HepG2 (cell line): ENCODE data around the gene SMARCA4. TPM values are rescaled to one million over a fixed set of nuclear protein-coding genes. Genes with fewer than 3 reads are reported as not detected.
A peak's percentile ranks its signal among the peaks of the same experiment; 100 is the strongest.
"Not testable (repeated sequence)": the region's sequence is repeated elsewhere in the genome, so short reads cannot be mapped to it uniquely, and the experiment has no call there.

ENCODE experiments used
- ATAC-seq: fragments of 200-7000 bp; cut with Tn5 transposase; 3 replicates; pipeline ENCODE4 v1.9.1; 2020; ENCODE audit warnings: mild to moderate bottlenecking, moderate library complexity
- BruUV-seq: library from RNA; stranded (reverse); fragments of 400-500 nt; replicated peaks from 2 replicates; lab custom pipeline; 2021; lab: Mats Ljungman, UMichigan
- CTCF ChIA-PET: fragments of 300-600 bp; formaldehyde crosslinking; extraction: SDS; loops from one replicate; lab custom pipeline; 2021; ENCODE audit warnings: low total read pairs, inconsistent platforms, low intra/inter-chr PET ratio; lab: Yijun Ruan, JAX
- POLR2A ChIA-PET: fragments of 350-600 bp; sonication (Branson Sonifier 250); formaldehyde crosslinking; loops from one replicate; lab custom pipeline; 2020; ENCODE audit warnings: antibody characterized with exemption, inconsistent platforms; lab: Yijun Ruan, JAX
- DNase-seq: peaks from one replicate; pipeline ENCODE4 v3.0.0-alpha.2; 2015; ENCODE audit warnings: low spot score
- FAIRE-seq: peaks from 3 replicates; lab custom pipeline; 2011; peaks lifted over from hg19 to GRCh38; lab: Jason Lieb, UNC
- H2AFZ ChIP-seq: one replicate; pipeline ENCODE4 v1.6.1; 2011; ENCODE audit warnings: low read length, inconsistent platforms
- H3K27ac ChIP-seq: fragments of 300-600 bp; 3 replicates; pipeline ENCODE4 v1.8.0; 2011; ENCODE audit warnings: mixed run types, mild to moderate bottlenecking, mixed read lengths, low read length, inconsistent platforms; ENCODE audit not compliant: insufficient read depth; ENCODE audit errors: extremely low read length
- H3K27me3 ChIP-seq, 2 experiments: fragments of 200-600 bp in 1 of 2; 2 replicates in 1 of 2; 3 replicates in 1 of 2; pipeline versions ENCODE4 v1.6.0 to v1.8.0; 2011; ENCODE audit warnings: low read length in 2 of 2, mild to moderate bottlenecking in 2 of 2, moderate library complexity in 2 of 2, inconsistent platforms in 1 of 2; ENCODE audit not compliant: insufficient read depth in 2 of 2, control insufficient read depth in 1 of 2
- H3K36me3 ChIP-seq, 2 experiments: fragments of 200-600 bp in 1 of 2; replicated peaks in 1 of 2; 2 replicates in 1 of 2; 3 replicates in 1 of 2; pipeline versions ENCODE4 v1.5.1 to v1.8.0; 2011; ENCODE audit warnings: low read length in 2 of 2, inconsistent platforms in 1 of 2; ENCODE audit not compliant: insufficient read depth in 2 of 2, control insufficient read depth in 1 of 2
- H3K4me1 ChIP-seq: 2 replicates; pipeline ENCODE4 v1.5.1; 2012; ENCODE audit warnings: low read length, inconsistent platforms; ENCODE audit not compliant: insufficient read depth
- H3K4me2 ChIP-seq: 2 replicates; pipeline ENCODE4 v1.6.0; 2011; ENCODE audit warnings: low read depth, low read length, inconsistent platforms
- H3K4me3 ChIP-seq, 3 experiments: fragments of 200-600 bp in 1 of 3; sonication (generic), shearing (Covaris generic) in 1 of 3; replicated peaks in 1 of 3; 2 replicates each; pipeline ENCODE4 v1.5.1; 2011 to 2016; ENCODE audit warnings: low read length in 3 of 3, inconsistent platforms in 2 of 3, low read depth in 2 of 3, mild to moderate bottlenecking in 2 of 3, control low read depth in 1 of 3, mixed read lengths in 1 of 3; ENCODE audit not compliant: insufficient read depth in 1 of 3
- H3K79me2 ChIP-seq: one replicate; pipeline ENCODE4 v1.6.1; 2011; ENCODE audit warnings: low read length, inconsistent platforms; ENCODE audit not compliant: insufficient read depth
- H3K9ac ChIP-seq: 2 replicates; pipeline ENCODE4 v1.6.0; 2011; ENCODE audit warnings: mild to moderate bottlenecking, low read depth, low read length, inconsistent platforms; ENCODE audit not compliant: insufficient read depth
- H3K9me3 ChIP-seq: 2 replicates; pipeline ENCODE4 v1.5.1; 2012; ENCODE audit warnings: mild to moderate bottlenecking, low read length
- H4K20me1 ChIP-seq: 2 replicates; pipeline ENCODE4 v1.6.0; 2011; ENCODE audit warnings: inconsistent platforms, mild to moderate bottlenecking, low read length, moderate library complexity; ENCODE audit not compliant: insufficient read depth
- CEBPG ChIP-seq: IDR thresholded peaks from 2 replicates; pipeline ENCODE4 v1.6.1; 2016
- SAP130 ChIP-seq: IDR thresholded peaks from 2 replicates; pipeline ENCODE4 v1.6.1; 2016; ENCODE audit warnings: low read depth
- ZMYM3 ChIP-seq: sonication (generic); formaldehyde crosslinking; IDR thresholded peaks from 2 replicates; pipeline ENCODE4 v1.5.1; 2020; ENCODE audit warnings: mild to moderate bottlenecking, missing genetic modification reagents
- ZNF335 ChIP-seq: sonication (generic); formaldehyde crosslinking; IDR thresholded peaks from 2 replicates; pipeline ENCODE4 v1.4.0; 2020; ENCODE audit warnings: missing genetic modification reagents
- ZNF362 ChIP-seq: sonication (generic); formaldehyde crosslinking; IDR thresholded peaks from 2 replicates; pipeline ENCODE4 v1.4.0; 2020; ENCODE audit warnings: missing genetic modification reagents, mild to moderate bottlenecking, borderline replicate concordance
- ZNF460 ChIP-seq: sonication (generic); formaldehyde crosslinking; IDR thresholded peaks from 2 replicates; pipeline ENCODE4 v1.5.1; 2020; ENCODE audit warnings: missing genetic modification reagents, mild to moderate bottlenecking, borderline replicate concordance
- ZNF501 ChIP-seq: sonication (generic); formaldehyde crosslinking; IDR thresholded peaks from 2 replicates; pipeline ENCODE4 v1.5.1; 2020; ENCODE audit warnings: mild to moderate bottlenecking, moderate library complexity, missing genetic modification reagents
- ZNF574 ChIP-seq: sonication (generic); formaldehyde crosslinking; IDR thresholded peaks from 2 replicates; pipeline ENCODE4 v1.4.0; 2020; ENCODE audit warnings: missing genetic modification reagents
- ZNF770 ChIP-seq: sonication (generic); formaldehyde crosslinking; IDR thresholded peaks from 2 replicates; pipeline ENCODE4 v1.5.0; 2020; ENCODE audit warnings: mild to moderate bottlenecking, missing genetic modification reagents
- WGBS: methylation state at CpG from one replicate; pipeline ENCODE4 v1.1.6; 2017; ENCODE audit warnings: low lambda C conversion rate; 5-methylcytosine and 5-hydroxymethylcytosine counted together
- in situ Hi-C: cut with HindIII; loops from 2 replicates; pipeline ENCODE4 v1.10.0; 2017; ENCODE audit warnings: low pct_unique_long_range_greater_than_20kb; ENCODE audit not compliant: extremely low pct_ligation_motif_present
- intact Hi-C: fragments of 100-400 bp; cut with micrococcal nuclease; formaldehyde crosslinking; loops from one replicate; pipeline ENCODE4 v1.10.0; 2022; ENCODE audit not compliant: unreplicated experiment
- polyA plus RNA-seq, 8 experiments: library from polyadenylated mRNA; depleted of rRNA in 3 of 8; stranded (reverse) in 7 of 8; unstranded in 1 of 8; fragments of >200 nt; fragmentation: Illumina TruSeq in 4 of 8; extraction: Trizol in 4 of 8; gene quantifications; 2 replicates each; pipeline versions ENCODE4 v1.2.1 to v1.2.3, GENCODE V29; 2011 to 2016; ENCODE audit warnings: low read depth in 4 of 8, missing spikeins in 1 of 8, mixed read lengths in 1 of 8; ENCODE audit not compliant: insufficient read depth in 1 of 8
- total RNA-seq, 5 experiments: library from RNA; depleted of rRNA; stranded (reverse); fragments of >200 nt; fragmentation: Illumina TruSeq; extraction: Trizol; gene quantifications; 2 replicates each; pipeline ENCODE4 v1.2.3, GENCODE V29; 2016; ENCODE audit warnings: low read depth in 1 of 5

Gene SMARCA4
- total and polyA plus RNA-seq, 2 of the 13 experiments (the other 11 are each of a cell fraction or from before 2014, with no cell fraction given), result 25.4 to 45.9 TPM

- H3K36me3 ChIP-seq, FAIRE-seq, H2AFZ ChIP-seq, DNase-seq, H3K27me3 ChIP-seq, H3K9me3 ChIP-seq, H3K27ac ChIP-seq, H3K79me2 ChIP-seq: not testable (repeated sequence)
- Histone ChIP-seq H3K4me1 (peaks cover 63% of the 10 kb centered on the region), H3K4me3 (peak overlapping the region in 1 of 3 experiments; percentile 29; a peak in 3 of 6 replicates), H3K4me2 (peak overlapping the region; percentile 48)
- peak; percentile 30 for ATAC-seq
- intact Hi-C loops, result loop anchor here (5.0 kb wide), 1 partner anchor 71 kb away; no protein-coding TSS in a partner anchor
- ChIA-PET CTCF (interaction anchor here (1.1 to 1.7 kb wide), 2 partner anchors 34 to 70 kb away, joined by 3 to 4 read pairs; no protein-coding TSS in a partner anchor), POLR2A (interaction anchor here (0.7 to 1.7 kb wide), 7 partner anchors 13 to 224 kb away, joined by 3 to 17 read pairs (median 3); partner anchors contain the start of genes LDLR and SMARCA4)
- TF ChIP-seq ZNF770 (CRISPR knock-in tag), result peak; percentile 40; the same call in 1 of the 2 replicates
- 0 out of 2 replicates have a peak, but pooled peaks have one; percentile 5 for TF ChIP-seq ZMYM3 (CRISPR knock-in tag)
- TF ChIP-seq ZNF460 (CRISPR knock-in tag), result peak; percentile 55; the same call in 1 of the 2 replicates
- TF ChIP-seq SAP130 (CRISPR knock-in tag), result peak; percentile 14
- 0 out of 2 replicates have a peak, but pooled peaks have one; percentile 8 for TF ChIP-seq ZNF335
- 0 out of 2 replicates have a peak, but pooled peaks have one; percentile 20 for TF ChIP-seq ZNF574 (CRISPR knock-in tag)
- TF ChIP-seq ZNF362 (CRISPR knock-in tag), result peak; percentile 81; the same call in 1 of the 2 replicates
- TF ChIP-seq CEBPG, result peak; percentile 46; the same call in 1 of the 2 replicates
- TF ChIP-seq ZNF501 (CRISPR knock-in tag), result peak; percentile 47; the same call in 1 of the 2 replicates
- TF ChIP-seq, all 625 proteins: peak for 9; not testable (repeated sequence) for 616
- 14% methylated on average over 14 of the region's 14 CpGs for WGBS
- H4K20me1 ChIP-seq, in situ Hi-C loops, BruUV-seq, H3K9ac ChIP-seq: not testable (repeated sequence)
These were observed 19.2 kb upstream of the SMARCA4 start for GRCh38 chr19:10941649-10942048.

GRCh38 chr19:10943412-10943811, 17.4 kb upstream of the SMARCA4 start:
- in situ Hi-C loops, H3K4me2 ChIP-seq, H3K27me3 ChIP-seq, H3K79me2 ChIP-seq, H3K9me3 ChIP-seq, DNase-seq, H3K36me3 ChIP-seq, BruUV-seq, H2AFZ ChIP-seq, H3K4me3 ChIP-seq, H4K20me1 ChIP-seq, H3K27ac ChIP-seq, POLR2A ChIA-PET, ATAC-seq, H3K9ac ChIP-seq, FAIRE-seq: not testable (repeated sequence)
- intact Hi-C loops, result loop anchor here (5.0 kb wide), 1 partner anchor 69 kb away; no protein-coding TSS in a partner anchor
- WGBS, result 90% methylated on average over 4 of the region's 4 CpGs
- peaks cover 63% of the 10 kb centered on the region for H3K4me1 ChIP-seq
- CTCF ChIA-PET, result interaction anchor here (1.7 kb wide), 1 partner anchor 68 kb away, joined by 4 read pairs; no protein-coding TSS in a partner anchor
